Endothelial cell (in vitro differentiated cells): ENCODE results near the gene GABRG3. TPM values are rescaled to one million over a fixed set of nuclear protein-coding genes. Genes with fewer than 3 reads are reported as not detected.

Experiments used
- DNase-seq: peaks from one replicate; pipeline ENCODE4 v3.0.0; 2021; ENCODE audit warnings: low spot score
- H3K27ac Mint-ChIP-seq: one replicate; pipeline ENCODE4 v1.8.0; 2021; ENCODE audit warnings: mixed read lengths, inconsistent platforms; ENCODE audit not compliant: unreplicated experiment
- H3K27me3 Mint-ChIP-seq: one replicate; pipeline ENCODE4 v1.8.0; 2021; ENCODE audit warnings: mild to moderate bottlenecking, moderate library complexity, mixed read lengths, inconsistent platforms; ENCODE audit not compliant: unreplicated experiment
- H3K36me3 Mint-ChIP-seq: one replicate; pipeline ENCODE4 v1.8.0; 2021; ENCODE audit warnings: mild to moderate bottlenecking, low read depth, mixed read lengths, inconsistent platforms; ENCODE audit not compliant: unreplicated experiment
- H3K4me1 Mint-ChIP-seq: one replicate; pipeline ENCODE4 v1.8.0; 2021; ENCODE audit warnings: mild to moderate bottlenecking, mixed read lengths, inconsistent platforms; ENCODE audit not compliant: unreplicated experiment
- H3K4me3 Mint-ChIP-seq: one replicate; pipeline ENCODE4 v1.8.0; 2021; ENCODE audit warnings: mild to moderate bottlenecking, mixed read lengths, inconsistent platforms; ENCODE audit not compliant: unreplicated experiment
- H3K9me3 Mint-ChIP-seq: one replicate; pipeline ENCODE4 v1.8.0; 2021; ENCODE audit warnings: mixed read lengths, inconsistent platforms; ENCODE audit not compliant: unreplicated experiment
- CTCF ChIP-seq: fragments of 200-600 bp; sonication (generic); IDR thresholded peaks from one replicate; pipeline ENCODE4 v1.5.0; 2021; ENCODE audit warnings: antibody characterized with exemption; ENCODE audit not compliant: unreplicated experiment
- total RNA-seq: library from RNA; stranded (reverse); fragmentation: NEBNext Ultra II Directional; extraction: Animal tissue kit (Norgen Biotek cat#: 25700); gene quantifications from one replicate; pipeline ENCODE4 v1.2.1, GENCODE V29; 2021; ENCODE audit not compliant: unreplicated experiment

Gene GABRG3
- total RNA-seq, 1 donor from 2014 or later: 0.21 TPM

- Mint-ChIP-seq H3K9me3 (no peaks in the 10 kb centered on the region), H3K36me3 (no peaks in the 10 kb centered on the region), H3K4me1 (peaks cover 13% of the 10 kb centered on the region), H3K4me3 (no peak overlapping the region), H3K27ac (no peak overlapping the region), H3K27me3 (peaks cover 10% of the 10 kb centered on the region)
- TF ChIP-seq CTCF: no peak
- no peak for DNase-seq
These were observed 72.8 kb downstream of the GABRG3 start for GRCh38 chr15:27043770-27044169.

DNA sequence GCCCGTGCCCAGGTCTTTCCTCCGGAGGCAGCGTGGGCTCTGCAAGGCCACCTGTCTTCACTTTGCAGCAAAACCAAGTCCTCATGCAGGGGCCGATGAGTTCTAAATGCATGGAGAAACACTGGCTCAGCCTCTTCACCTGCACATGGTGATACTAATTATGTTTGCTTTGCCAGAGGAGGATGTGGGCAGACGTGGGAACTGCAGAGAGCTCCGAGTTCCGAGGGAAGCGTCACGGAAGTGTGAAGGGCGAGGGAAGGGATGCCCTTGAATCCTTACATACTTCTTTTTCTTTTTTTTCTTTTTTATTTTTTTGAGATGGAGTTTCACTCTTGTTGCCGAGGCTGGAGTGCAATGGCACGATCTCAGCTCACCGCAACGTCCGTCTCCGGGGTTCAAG lies 74.8 kb downstream of the GABRG3 start:
- no peaks in the 10 kb centered on the region for H3K9me3 Mint-ChIP-seq
- no peak for DNase-seq
- H3K27me3 Mint-ChIP-seq: peaks cover 10% of the 10 kb centered on the region
- no peak overlapping the region for H3K27ac Mint-ChIP-seq
- TF ChIP-seq CTCF: no peak
- no peak overlapping the region for H3K4me3 Mint-ChIP-seq
- no peaks in the 10 kb centered on the region for H3K4me1 Mint-ChIP-seq
- no peaks in the 10 kb centered on the region for H3K36me3 Mint-ChIP-seq

DNA sequence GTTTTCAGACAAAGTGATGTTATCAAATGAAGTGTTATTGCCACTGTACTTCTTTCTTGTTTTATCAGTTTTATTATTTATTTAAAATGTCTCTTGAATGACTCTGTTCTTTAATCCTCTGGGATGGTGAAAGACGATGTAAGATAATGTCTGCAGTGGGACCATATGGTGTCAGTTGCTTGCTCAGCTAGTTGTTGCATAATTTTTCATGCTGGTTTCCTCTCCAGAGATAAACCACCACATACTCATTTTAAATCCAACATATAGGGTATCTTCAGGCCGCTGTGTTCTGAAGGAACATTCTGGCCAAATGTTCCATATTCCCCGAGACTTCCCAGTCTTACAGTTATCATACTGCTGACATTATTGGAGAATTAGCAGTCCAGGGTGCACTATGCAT lies 75.9 kb downstream of the GABRG3 start:
- no peak overlapping the region for H3K27ac Mint-ChIP-seq
- DNase-seq: no peak
- no peaks in the 10 kb centered on the region for H3K4me1 Mint-ChIP-seq
- TF ChIP-seq CTCF: no peak
- H3K9me3 Mint-ChIP-seq: no peaks in the 10 kb centered on the region
- no peak overlapping the region for H3K4me3 Mint-ChIP-seq
- peaks cover 9% of the 10 kb centered on the region for H3K27me3 Mint-ChIP-seq
- H3K36me3 Mint-ChIP-seq: no peaks in the 10 kb centered on the region

DNA sequence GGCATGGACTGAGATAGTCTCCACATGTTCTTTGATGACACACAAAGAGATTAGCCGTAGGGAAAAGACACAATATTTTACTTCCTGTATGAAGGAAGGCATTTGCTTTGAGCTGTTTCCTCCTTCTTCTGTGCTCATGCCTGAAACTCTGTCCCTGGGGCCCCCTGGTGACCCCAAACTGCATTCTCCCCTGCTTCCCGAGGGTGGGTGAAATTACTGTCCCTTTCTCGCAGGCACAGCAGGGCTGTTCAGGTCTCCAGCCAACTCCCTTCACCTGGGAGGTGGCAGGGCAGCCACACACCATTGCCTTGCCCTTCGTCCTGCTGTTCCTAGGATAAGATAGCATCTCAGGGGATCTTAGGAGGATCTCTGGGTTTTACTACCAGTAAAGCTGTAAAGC lies 79.2 kb downstream of the GABRG3 start:
- Mint-ChIP-seq H3K36me3 (no peaks in the 10 kb centered on the region), H3K27me3 (peaks cover 2% of the 10 kb centered on the region), H3K4me3 (no peak overlapping the region), H3K9me3 (no peaks in the 10 kb centered on the region), H3K4me1 (no peaks in the 10 kb centered on the region), H3K27ac (no peak overlapping the region)
- no peak for TF ChIP-seq CTCF
- DNase-seq: no peak

- no peak overlapping the region for H3K4me3 Mint-ChIP-seq
- no peak for DNase-seq
- no peaks in the 10 kb centered on the region for H3K4me1 Mint-ChIP-seq
- H3K27me3 Mint-ChIP-seq: peaks cover under 1% of the 10 kb centered on the region
- H3K27ac Mint-ChIP-seq: no peak overlapping the region
- H3K36me3 Mint-ChIP-seq: no peaks in the 10 kb centered on the region
- no peak for TF ChIP-seq CTCF
- no peaks in the 10 kb centered on the region for H3K9me3 Mint-ChIP-seq
These were observed 83.4 kb downstream of the GABRG3 start for GRCh38 chr15:27054426-27054825.
